Activated CD8-positive, alpha-beta memory T cell treated with anti-CD3 and anti-CD28 coated beads, Interleukin-2, amount 10 ng/mL, durations not matched to agents 7 days and 5 days (primary cell): ENCODE measurements around the gene CLDN5. TPM values are rescaled to one million over a fixed set of nuclear protein-coding genes. Genes with fewer than 3 reads are reported as not detected.

Experiments
- total RNA-seq, 2 experiments: library from RNA; stranded (reverse); gene quantifications; one replicate each; pipeline ENCODE4 v1.2.3, GENCODE V29; 2021

CLDN5 gene
- total RNA-seq, 2 experiments from 2014 or later: not detected

Other genes starting within 250 kb of the CLDN5 start
- gene CLTCL1, start 232.7 kb downstream of the CLDN5 start, total RNA-seq: 1 to 10 TPM in 1 of 2 experiments, under 1 TPM in 1; 0.68 to 1.2 TPM
- gene HIRA, start 92.7 kb downstream of the CLDN5 start, total RNA-seq: 10 to 100 TPM; 57.8 to 67.0 TPM
- 10 to 100 TPM; 27.0 to 32.4 TPM for gene MRPL40, start 91.9 kb downstream of the CLDN5 start, total RNA-seq
- gene C22orf39, start 76.7 kb downstream of the CLDN5 start, total RNA-seq: 10 to 100 TPM; 31.1 to 36.4 TPM
- 100 to 1,000 TPM in 1 of 2 experiments, 10 to 100 TPM in 1; 80.1 to 111 TPM for gene UFD1, start 45.2 kb downstream of the CLDN5 start, total RNA-seq
- 100 to 1,000 TPM in 1 of 2 experiments, 10 to 100 TPM in 1; 94.8 to 104 TPM for gene CDC45, start 44.5 kb downstream of the CLDN5 start, total RNA-seq
- gene SEPTIN5, start 190.1 kb upstream of the CLDN5 start, total RNA-seq: under 1 TPM in 1 of 2 experiments, not detected in 1; 0.30 TPM
- not detected for gene GP1BB, start 199.1 kb upstream of the CLDN5 start, total RNA-seq
- gene TBX1, start 236.4 kb upstream of the CLDN5 start, total RNA-seq: 1 to 10 TPM in 1 of 2 experiments, under 1 TPM in 1; 0.91 to 1.1 TPM